Activated B cell treated with CpG ODN at 0.5 μM for 24 hours (primary cell): Measurements from ENCODE around the gene PIK3R3. TPM values are rescaled to one million over a fixed set of nuclear protein-coding genes. Genes with fewer than 3 reads are reported as not detected.
A peak's percentile ranks its signal among the peaks of the same experiment; 100 is the strongest.

Source experiments
- ATAC-seq: fragments of 200-7000 bp; cut with Tn5 transposase; one replicate; pipeline ENCODE4 v1.10.0; 2021; ENCODE audit warnings: low read depth, mild to moderate bottlenecking, moderate library complexity
- CTCF ChIA-PET: fragments of 350-600 bp; sonication (Branson Sonifier 250); formaldehyde crosslinking; loops from one replicate; lab custom pipeline; 2021; ENCODE audit warnings: antibody characterized with exemption; lab: Charles Lee
- POLR2A ChIA-PET: fragments of 350-600 bp; sonication (Branson Sonifier 250); formaldehyde crosslinking; loops from one replicate; lab custom pipeline; 2021; ENCODE audit warnings: antibody characterized with exemption; lab: Charles Lee
- DNase-seq: peaks from one replicate; pipeline ENCODE4 v3.0.0; 2022
- H3K27ac Mint-ChIP-seq: one replicate; pipeline ENCODE4 v1.8.0; 2020; ENCODE audit warnings: mixed read lengths
- H3K27me3 Mint-ChIP-seq: one replicate; pipeline ENCODE4 v1.8.0; 2021; ENCODE audit warnings: mixed read lengths
- H3K36me3 Mint-ChIP-seq: one replicate; pipeline ENCODE4 v1.8.0; 2021; ENCODE audit warnings: low read depth, mixed read lengths
- H3K4me1 Mint-ChIP-seq: one replicate; pipeline ENCODE4 v1.8.0; 2021; ENCODE audit warnings: mixed read lengths
- H3K4me3 Mint-ChIP-seq: one replicate; pipeline ENCODE4 v1.8.0; 2020; ENCODE audit warnings: mild to moderate bottlenecking, mixed read lengths
- H3K9me3 Mint-ChIP-seq: one replicate; pipeline ENCODE4 v1.8.0; 2020; ENCODE audit warnings: mixed read lengths
- CTCF ChIP-seq: fragments of 200-600 bp; IDR thresholded peaks from one replicate; pipeline ENCODE4 v1.8.0; 2022; ENCODE audit warnings: antibody characterized with exemption, mild to moderate bottlenecking
- intact Hi-C: fragments of 100-400 bp; cut with micrococcal nuclease; formaldehyde crosslinking; loops from one replicate; pipeline ENCODE4 v1.15.1; 2024
- total RNA-seq: library from RNA; stranded (reverse); gene quantifications from 2 replicates; pipeline ENCODE4 v1.2.3, GENCODE V29; 2022

The PIK3R3 gene
- total RNA-seq, 1 donor from 2014 or later = 1.3 TPM

- Mint-ChIP-seq H3K9me3 (no peaks in the 10 kb centered on the region), H3K36me3 (no peaks in the 10 kb centered on the region), H3K4me1 (peaks cover 26% of the 10 kb centered on the region), H3K4me3 (peak overlapping the region; percentile 87), H3K27me3 (peaks cover 9% of the 10 kb centered on the region), H3K27ac (peak overlapping the region; percentile 41)
- ChIA-PET POLR2A (interaction anchor here (0.9 kb wide), 1 partner anchor 35 kb away, joined by 3 read pairs; the partner anchor contains the start of gene PIK3R3), CTCF (interaction anchor here (1.2 to 3.1 kb wide), 2 partner anchors 9 to 131 kb away, joined by 3 to 15 read pairs; partner anchors contain the start of gene TSPAN1)
- intact Hi-C loops = no loop called here
- DNase-seq = peak; percentile 31
- ATAC-seq = peak; percentile 64
- no peak for TF ChIP-seq CTCF
Observed at GRCh38 chr1:46166521-46167462, 34.4 kb upstream of the PIK3R3 start.

- no peak overlapping the region for H3K4me3 Mint-ChIP-seq
- ATAC-seq (no peak), DNase-seq (no peak)
- CTCF ChIA-PET = no interaction called here
- H3K4me1 Mint-ChIP-seq = no peaks in the 10 kb centered on the region
- intact Hi-C loops = no loop called here
- POLR2A ChIA-PET = no interaction called here
- H3K36me3 Mint-ChIP-seq = no peaks in the 10 kb centered on the region
- H3K27ac Mint-ChIP-seq = no peak overlapping the region
- H3K9me3 Mint-ChIP-seq = no peaks in the 10 kb centered on the region
- H3K27me3 Mint-ChIP-seq = peaks cover 10% of the 10 kb centered on the region
- no peak for TF ChIP-seq CTCF
Observed at GRCh38 chr1:46160212-46160611, 27.8 kb upstream of the PIK3R3 start.

GRCh38 chr1:46159516-46159915 lies 27.1 kb upstream of the PIK3R3 start:
- Mint-ChIP-seq H3K9me3 (no peaks in the 10 kb centered on the region), H3K4me3 (no peak overlapping the region), H3K36me3 (no peaks in the 10 kb centered on the region), H3K27me3 (peaks cover 10% of the 10 kb centered on the region), H3K27ac (no peak overlapping the region), H3K4me1 (no peaks in the 10 kb centered on the region)
- ATAC-seq (no peak), DNase-seq (no peak)
- no peak for TF ChIP-seq CTCF
- intact Hi-C loops = no loop called here
- ChIA-PET POLR2A (no interaction called here), CTCF (no interaction called here)

GRCh38 chr1:46158312-46159281 lies 26.2 kb upstream of the PIK3R3 start:
- intact Hi-C loops = no loop called here
- POLR2A ChIA-PET = no interaction called here
- CTCF ChIA-PET = no interaction called here
- Mint-ChIP-seq H3K36me3 (no peaks in the 10 kb centered on the region), H3K4me1 (no peaks in the 10 kb centered on the region), H3K9me3 (no peaks in the 10 kb centered on the region), H3K4me3 (no peak overlapping the region), H3K27me3 (peaks cover 5% of the 10 kb centered on the region), H3K27ac (no peak overlapping the region)
- TF ChIP-seq CTCF = no peak
- ATAC-seq (no peak), DNase-seq (no peak)
